ENCODE measurements around the gene VPS16. TPM values are rescaled to one million over a fixed set of nuclear protein-coding genes. Genes with fewer than 3 reads are reported as not detected.

VPS16 gene
- total and polyA plus RNA-seq, 7 donors, result 19.4 to 37.6 (median 21.6) TPM

DNA sequence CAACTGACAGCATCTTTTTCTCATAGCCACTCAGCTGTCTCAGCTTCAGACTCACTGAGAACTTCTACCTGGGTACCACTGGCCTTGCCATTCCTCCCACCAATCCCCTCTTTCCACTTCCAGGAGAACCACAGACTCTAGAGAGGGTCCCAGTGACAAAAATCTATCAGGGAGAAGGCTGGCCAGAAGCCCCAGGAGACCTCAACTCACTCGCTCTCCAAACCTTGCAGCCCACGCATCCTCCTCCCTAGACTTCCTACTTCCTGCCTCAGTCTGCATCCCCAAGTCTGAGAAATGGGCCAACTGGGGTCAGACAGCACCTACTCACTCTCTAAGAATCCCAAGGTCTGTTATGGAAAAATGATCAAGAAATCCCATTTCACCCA is 23.2 kb upstream of the VPS16 start:
- H3K4me1 ChIP-seq, result peaks cover 0 to 10% (median 1%) of the 10 kb centered on the region in 4 donors
- TF ChIP-seq POLR2AphosphoS5 (IDR thresholded peaks at IDR 0.05) (no peak), POLR2A (IDR thresholded peaks at IDR 0.05) (no peak)
- no peaks in the 10 kb centered on the region for H3K36me3 ChIP-seq
- no peak for DNase-seq
- WGBS, 2 donors, result 92 to 93% methylated on average over 2 of the region's 2 CpGs
- H3K9me3 ChIP-seq, result peaks cover 0 to 2% (median 0%) of the 10 kb centered on the region in 4 donors
- H3K27me3 ChIP-seq, result peaks cover 11 to 49% (median 33%) of the 10 kb centered on the region in 3 donors
- H3K27ac ChIP-seq, result no peak overlapping the region
- H3K4me3 ChIP-seq, result no peak overlapping the region
- intact Hi-C loops (cut with DNase I), result no loop called here

- Histone ChIP-seq H3K4me3 (no peak overlapping the region), H3K36me3 (no peaks in the 10 kb centered on the region), H3K4me1 (peaks cover 0 to 10% (median 1%) of the 10 kb centered on the region in 4 donors), H3K9me3 (no peaks in the 10 kb centered on the region), H3K27ac (no peak overlapping the region), H3K27me3 (peaks cover 11 to 46% (median 33%) of the 10 kb centered on the region in 3 donors)
- TF ChIP-seq EP300 (IDR thresholded peaks at IDR 0.05) (no peak), POLR2A (IDR thresholded peaks at IDR 0.05) (no peak), POLR2AphosphoS5 (IDR thresholded peaks at IDR 0.05) (no peak)
- TF ChIP-seq, protein P1, sequence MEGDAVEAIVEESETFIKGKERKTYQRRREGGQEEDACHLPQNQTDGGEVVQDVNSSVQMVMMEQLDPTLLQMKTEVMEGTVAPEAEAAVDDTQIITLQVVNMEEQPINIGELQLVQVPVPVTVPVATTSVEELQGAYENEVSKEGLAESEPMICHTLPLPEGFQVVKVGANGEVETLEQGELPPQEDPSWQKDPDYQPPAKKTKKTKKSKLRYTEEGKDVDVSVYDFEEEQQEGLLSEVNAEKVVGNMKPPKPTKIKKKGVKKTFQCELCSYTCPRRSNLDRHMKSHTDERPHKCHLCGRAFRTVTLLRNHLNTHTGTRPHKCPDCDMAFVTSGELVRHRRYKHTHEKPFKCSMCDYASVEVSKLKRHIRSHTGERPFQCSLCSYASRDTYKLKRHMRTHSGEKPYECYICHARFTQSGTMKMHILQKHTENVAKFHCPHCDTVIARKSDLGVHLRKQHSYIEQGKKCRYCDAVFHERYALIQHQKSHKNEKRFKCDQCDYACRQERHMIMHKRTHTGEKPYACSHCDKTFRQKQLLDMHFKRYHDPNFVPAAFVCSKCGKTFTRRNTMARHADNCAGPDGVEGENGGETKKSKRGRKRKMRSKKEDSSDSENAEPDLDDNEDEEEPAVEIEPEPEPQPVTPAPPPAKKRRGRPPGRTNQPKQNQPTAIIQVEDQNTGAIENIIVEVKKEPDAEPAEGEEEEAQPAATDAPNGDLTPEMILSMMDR (IDR thresholded peaks at IDR 0.05), result no peak
- intact Hi-C loops (cut with DNase I), result no loop called here
- DNase-seq, result no peak
- whole genome bisulfite sequencing, 2 donors, result 84% methylated on average over 7 of the region's 7 CpGs
Observed at GRCh38 chr20:2817891-2818595, 22.5 kb upstream of the VPS16 start.

DNA sequence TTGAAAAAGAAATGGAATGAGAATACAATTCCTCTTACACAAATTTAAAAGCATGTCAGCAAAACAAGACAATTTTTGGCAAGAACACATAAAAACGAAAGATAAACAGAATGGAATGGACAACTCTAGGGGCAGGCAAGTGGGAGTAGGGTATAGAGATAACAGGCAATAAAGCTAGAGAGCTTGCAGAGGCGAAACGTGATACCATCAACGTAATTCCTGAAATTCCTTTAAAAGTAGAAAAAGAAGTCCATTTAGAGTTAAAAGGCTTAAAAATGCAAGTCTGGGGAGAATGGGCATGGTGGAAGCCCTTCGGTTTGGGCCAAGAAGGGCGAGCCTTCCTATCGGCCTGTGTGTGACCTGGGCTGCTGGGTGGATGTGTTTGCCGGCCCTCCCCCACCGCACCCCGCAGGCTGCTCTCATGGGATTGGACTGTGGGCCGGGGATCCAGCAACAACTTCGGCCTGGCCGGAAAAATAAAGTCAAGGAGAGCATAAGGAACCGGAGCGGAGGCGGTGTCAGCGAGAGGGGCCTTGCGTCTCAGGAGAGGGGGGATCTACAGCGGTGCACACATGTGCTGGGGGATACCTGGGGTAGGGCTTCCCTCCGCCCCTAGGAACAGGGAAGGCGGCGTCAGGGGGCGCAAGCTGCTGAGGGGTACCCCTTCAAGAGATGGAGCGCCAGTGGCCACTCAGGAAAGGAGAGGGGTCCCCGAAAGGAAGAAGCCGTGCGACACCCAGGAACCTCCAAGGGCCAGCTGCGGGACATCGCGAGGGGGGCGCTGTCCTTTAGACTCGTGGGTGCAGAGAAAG is 20.3 kb upstream of the VPS16 start:
- H3K27ac ChIP-seq, result no peak overlapping the region
- peaks cover 0 to 4% (median 1%) of the 10 kb centered on the region in 4 donors for H3K4me1 ChIP-seq
- no peaks in the 10 kb centered on the region for H3K9me3 ChIP-seq
- TF ChIP-seq EP300 (IDR thresholded peaks at IDR 0.05), result no peak
- TF ChIP-seq POLR2A (IDR thresholded peaks at IDR 0.05), result no peak
- TF ChIP-seq, protein P1 (IDR thresholded peaks at IDR 0.05), result no peak
- TF ChIP-seq POLR2AphosphoS5 (IDR thresholded peaks at IDR 0.05), result no peak
- peaks cover 11 to 46% (median 33%) of the 10 kb centered on the region in 3 donors for H3K27me3 ChIP-seq
- intact Hi-C loops (cut with DNase I), result no loop called here
- no peak for DNase-seq
- WGBS, 2 donors, result 31 to 45% methylated on average over 32 of the region's 32 CpGs
- no peaks in the 10 kb centered on the region for H3K36me3 ChIP-seq
- no peak overlapping the region for H3K4me3 ChIP-seq

GRCh38 chr20:2820896-2821869 is 19.4 kb upstream of the VPS16 start:
- Histone ChIP-seq H3K27ac (no peak overlapping the region), H3K9me3 (no peaks in the 10 kb centered on the region), H3K4me1 (peaks cover 0 to 4% (median 1%) of the 10 kb centered on the region in 4 donors), H3K36me3 (no peaks in the 10 kb centered on the region), H3K4me3 (no peak overlapping the region), H3K27me3 (peaks cover 11 to 51% (median 33%) of the 10 kb centered on the region in 3 donors)
- intact Hi-C loops (cut with DNase I), result no loop called here
- 11 to 15% methylated on average over 68 of the region's 68 CpGs for WGBS, 2 donors
- DNase-seq, result no peak
- TF ChIP-seq POLR2AphosphoS5 (IDR thresholded peaks at IDR 0.05), result no peak
- TF ChIP-seq, protein P1 (IDR thresholded peaks at IDR 0.05), result no peak
- TF ChIP-seq POLR2A (IDR thresholded peaks at IDR 0.05), result no peak
- no peak for TF ChIP-seq EP300 (IDR thresholded peaks at IDR 0.05)

Measured in sigmoid colon (tissue), 7 donors.